DND-41 (cell line): ENCODE results near the gene SPNS1.
A peak's percentile ranks its signal among the peaks of the same experiment; 100 is the strongest.

Source experiments
- ATAC-seq: fragments of 200-7000 bp; cut with Tn5 transposase; 3 replicates; pipeline ENCODE4 v1.9.1; 2021; ENCODE audit warnings: low read depth; ENCODE audit not compliant: insufficient read depth
- DNase-seq: peaks from one replicate; pipeline ENCODE4 v3.0.0-alpha.2; 2020
- H2AFZ ChIP-seq: 2 replicates; pipeline ENCODE4 v1.6.0; 2012; ENCODE audit warnings: low read depth, low read length
- H3K27ac ChIP-seq: 2 replicates; pipeline ENCODE4 v1.5.1; 2012; ENCODE audit warnings: low read length, inconsistent platforms
- H3K27me3 ChIP-seq: fragments of 200-600 bp; sonication (generic); 2 replicates; pipeline ENCODE4 v1.6.0; 2012; ENCODE audit warnings: low read length, mild to moderate bottlenecking, inconsistent platforms; ENCODE audit not compliant: insufficient read depth, poor library complexity
- H3K36me3 ChIP-seq: 2 replicates; pipeline ENCODE4 v1.5.1; 2012; ENCODE audit warnings: low read length, inconsistent platforms; ENCODE audit not compliant: insufficient read depth
- H3K4me1 ChIP-seq: 2 replicates; pipeline ENCODE4 v1.5.1; 2012; ENCODE audit warnings: mild to moderate bottlenecking, low read length; ENCODE audit not compliant: insufficient read depth
- H3K4me2 ChIP-seq: 2 replicates; pipeline ENCODE4 v1.6.0; 2012; ENCODE audit warnings: mild to moderate bottlenecking, moderate library complexity, low read length, inconsistent platforms; ENCODE audit not compliant: insufficient read depth
- H3K4me3 ChIP-seq, 2 experiments: fragments of 200-600 bp in 1 of 2; shearing (Covaris generic) in 1 of 2; 2 replicates each; pipeline ENCODE4 v1.5.1; 2012 to 2016; ENCODE audit warnings: inconsistent platforms in 2 of 2, low read length in 2 of 2, mild to moderate bottlenecking in 2 of 2, low read depth in 1 of 2, moderate library complexity in 1 of 2
- H3K79me2 ChIP-seq: 2 replicates; pipeline ENCODE4 v1.6.0; 2012; ENCODE audit warnings: low read length, inconsistent platforms; ENCODE audit not compliant: insufficient read depth
- H3K9ac ChIP-seq: 2 replicates; pipeline ENCODE4 v1.6.0; 2012; ENCODE audit warnings: low read depth, mild to moderate bottlenecking, inconsistent platforms, low read length, moderate library complexity
- H3K9me3 ChIP-seq: 2 replicates; pipeline ENCODE4 v1.5.1; 2012; ENCODE audit warnings: low read length, moderate library complexity, mild to moderate bottlenecking, inconsistent platforms; ENCODE audit not compliant: insufficient read depth, severe bottlenecking
- H4K20me1 ChIP-seq: 2 replicates; pipeline ENCODE4 v1.6.0; 2012; ENCODE audit warnings: low read length; ENCODE audit not compliant: insufficient read depth
- EZH2 ChIP-seq: IDR thresholded peaks from 3 replicates; pipeline ENCODE4 v1.6.1; 2012; ENCODE audit warnings: borderline replicate concordance, low read depth, mild to moderate bottlenecking, moderate library complexity, low read length, inconsistent platforms; ENCODE audit not compliant: severe bottlenecking
- TF ChIP-seq, protein P1 (sequence below): IDR thresholded peaks from 2 replicates; pipeline ENCODE4 v1.5.1; 2012; ENCODE audit warnings: borderline replicate concordance, low read length, moderate library complexity, mild to moderate bottlenecking; ENCODE audit not compliant: poor library complexity, severe bottlenecking; ENCODE audit errors: extremely low read depth

Gene SPNS1

GRCh38 chr16:29025735-29026134, 51.2 kb downstream of the SPNS1 start:
- no peaks in the 10 kb centered on the region for H3K79me2 ChIP-seq
- no peak overlapping the region; the same call in 1 of the 2 replicates for H2AFZ ChIP-seq
- no peak for ATAC-seq

GRCh38 chr16:29028457-29029167, 54.0 kb downstream of the SPNS1 start:
- Histone ChIP-seq H3K4me3 (no peak overlapping the region), H4K20me1 (no peaks in the 10 kb centered on the region), H3K79me2 (no peaks in the 10 kb centered on the region), H2AFZ (peak overlapping the region; percentile 66), H3K9ac (peak overlapping the region; percentile 33), H3K27ac (peak overlapping the region; percentile 67), H3K4me2 (0 out of 2 replicates have a peak overlapping the region, but pooled peaks have one; percentile 13), H3K36me3 (no peaks in the 10 kb centered on the region), H3K4me1 (peaks cover 40% of the 10 kb centered on the region), H3K9me3 (no peaks in the 10 kb centered on the region), H3K27me3 (no peaks in the 10 kb centered on the region)
- DNase-seq (no peak), ATAC-seq (no peak)
- TF ChIP-seq EZH2, result no peak
- TF ChIP-seq, protein P1, sequence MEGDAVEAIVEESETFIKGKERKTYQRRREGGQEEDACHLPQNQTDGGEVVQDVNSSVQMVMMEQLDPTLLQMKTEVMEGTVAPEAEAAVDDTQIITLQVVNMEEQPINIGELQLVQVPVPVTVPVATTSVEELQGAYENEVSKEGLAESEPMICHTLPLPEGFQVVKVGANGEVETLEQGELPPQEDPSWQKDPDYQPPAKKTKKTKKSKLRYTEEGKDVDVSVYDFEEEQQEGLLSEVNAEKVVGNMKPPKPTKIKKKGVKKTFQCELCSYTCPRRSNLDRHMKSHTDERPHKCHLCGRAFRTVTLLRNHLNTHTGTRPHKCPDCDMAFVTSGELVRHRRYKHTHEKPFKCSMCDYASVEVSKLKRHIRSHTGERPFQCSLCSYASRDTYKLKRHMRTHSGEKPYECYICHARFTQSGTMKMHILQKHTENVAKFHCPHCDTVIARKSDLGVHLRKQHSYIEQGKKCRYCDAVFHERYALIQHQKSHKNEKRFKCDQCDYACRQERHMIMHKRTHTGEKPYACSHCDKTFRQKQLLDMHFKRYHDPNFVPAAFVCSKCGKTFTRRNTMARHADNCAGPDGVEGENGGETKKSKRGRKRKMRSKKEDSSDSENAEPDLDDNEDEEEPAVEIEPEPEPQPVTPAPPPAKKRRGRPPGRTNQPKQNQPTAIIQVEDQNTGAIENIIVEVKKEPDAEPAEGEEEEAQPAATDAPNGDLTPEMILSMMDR, result no peak

More at GRCh38 chr16:29025735-29026134, 51.2 kb downstream of the SPNS1 start:
- H3K4me1 ChIP-seq, result peaks cover 45% of the 10 kb centered on the region
- no peaks in the 10 kb centered on the region for H4K20me1 ChIP-seq
- TF ChIP-seq, protein P1, result no peak
- TF ChIP-seq EZH2, result no peak
- no peaks in the 10 kb centered on the region for H3K36me3 ChIP-seq
- no peaks in the 10 kb centered on the region for H3K9me3 ChIP-seq
- no peaks in the 10 kb centered on the region for H3K27me3 ChIP-seq
- H3K4me3 ChIP-seq, result no peak overlapping the region
- no peak overlapping the region for H3K9ac ChIP-seq
- H3K4me2 ChIP-seq, result 0 out of 2 replicates have a peak overlapping the region, but pooled peaks have one; percentile 3
- DNase-seq, result no peak
- peak overlapping the region; percentile 64 for H3K27ac ChIP-seq

GRCh38 chr16:29029168-29029994, 54.8 kb downstream of the SPNS1 start:
- Histone ChIP-seq H3K4me2 (0 out of 2 replicates have a peak overlapping the region, but pooled peaks have one; percentile 13), H3K79me2 (no peaks in the 10 kb centered on the region), H3K9me3 (no peaks in the 10 kb centered on the region), H3K27ac (peak overlapping the region; percentile 67), H3K4me1 (peaks cover 32% of the 10 kb centered on the region), H3K27me3 (no peaks in the 10 kb centered on the region), H3K36me3 (no peaks in the 10 kb centered on the region), H3K9ac (peak overlapping the region; percentile 33), H3K4me3 (no peak overlapping the region), H4K20me1 (no peaks in the 10 kb centered on the region), H2AFZ (peak overlapping the region; percentile 66)
- TF ChIP-seq, protein P1, result no peak
- TF ChIP-seq EZH2, result no peak
- ATAC-seq, result peak; percentile 77
- DNase-seq, result peak; percentile 80
